ENCODE measurements around the gene CABCOCO1. TPM values are rescaled to one million over a fixed set of nuclear protein-coding genes. Genes with fewer than 3 reads are reported as not detected.

The CABCOCO1 gene
- total RNA-seq, 1 donor from 2014 or later, result not detected

GRCh38 chr10:61760943-61761824 lies 98.5 kb downstream of the CABCOCO1 start:
- DNase-seq (ENCODE audit: low spot score), result no peak

GRCh38 chr10:61761825-61762217 lies 99.1 kb downstream of the CABCOCO1 start:
- Histone ChIP-seq H2AFZ (replicated peaks) (no peak overlapping the region), H3F3A (ENCODE audit: low read depth) (no peaks in the 10 kb centered on the region), H3K36me3 (no peaks in the 10 kb centered on the region), H3K27ac (no peak overlapping the region), H3K4me1 (no peaks in the 10 kb centered on the region), H3K4me2 (no peak overlapping the region), H3K79me2 (ENCODE audit: low read depth) (no peaks in the 10 kb centered on the region), H3K4me3 (no peak overlapping the region), H3K9ac (no peak overlapping the region), H3K9me3 (ENCODE audit: low read depth) (no peaks in the 10 kb centered on the region), H3K27me3 (no peaks in the 10 kb centered on the region), H4K20me1 (ENCODE audit: low read depth) (no peaks in the 10 kb centered on the region)
- no peak overlapping the region for H3K27ac Mint-ChIP-seq
- H3K36me3 Mint-ChIP-seq, result no peaks in the 10 kb centered on the region
- no peaks in the 10 kb centered on the region for H3K27me3 Mint-ChIP-seq (ENCODE audit: insufficient read depth, low read depth)
- DNase-seq (ENCODE audit: low spot score), result no peak
- H3K4me1 Mint-ChIP-seq, result no peaks in the 10 kb centered on the region
- H3K4me3 Mint-ChIP-seq, result no peak overlapping the region
- TF ChIP-seq EZH2 (IDR thresholded peaks at IDR 0.05) (no peak), CTCF (IDR thresholded peaks at IDR 0.05) (no peak), EZH2phosphoT487 (IDR thresholded peaks at IDR 0.05) (no peak)
- no peaks in the 10 kb centered on the region for H3K9me3 Mint-ChIP-seq

More at GRCh38 chr10:61760943-61761824, 98.5 kb downstream of the CABCOCO1 start:
- no peaks in the 10 kb centered on the region for H3K36me3 ChIP-seq
- Mint-ChIP-seq H3K4me3 (no peak overlapping the region), H3K36me3 (no peaks in the 10 kb centered on the region), H3K27ac (no peak overlapping the region), H3K27me3 (ENCODE audit: insufficient read depth, low read depth) (no peaks in the 10 kb centered on the region), H3K4me1 (no peaks in the 10 kb centered on the region), H3K9me3 (no peaks in the 10 kb centered on the region)
- H3F3A ChIP-seq (ENCODE audit: low read depth), result no peaks in the 10 kb centered on the region
- H3K4me3 ChIP-seq, result no peak overlapping the region
- no peak overlapping the region for H3K9ac ChIP-seq
- H4K20me1 ChIP-seq (ENCODE audit: low read depth), result no peaks in the 10 kb centered on the region
- no peak for TF ChIP-seq EZH2phosphoT487 (IDR thresholded peaks at IDR 0.05)
- no peak for TF ChIP-seq CTCF (IDR thresholded peaks at IDR 0.05)
- TF ChIP-seq EZH2 (IDR thresholded peaks at IDR 0.05), result no peak
- H3K4me2 ChIP-seq, result no peak overlapping the region
- H2AFZ ChIP-seq (replicated peaks), result no peak overlapping the region
- no peaks in the 10 kb centered on the region for H3K4me1 ChIP-seq
- no peak overlapping the region for H3K27ac ChIP-seq
- H3K9me3 ChIP-seq (ENCODE audit: low read depth), result no peaks in the 10 kb centered on the region
- H3K27me3 ChIP-seq, result no peaks in the 10 kb centered on the region
- H3K79me2 ChIP-seq (ENCODE audit: low read depth), result no peaks in the 10 kb centered on the region

- Histone ChIP-seq H3K79me2 (ENCODE audit: low read depth) (no peaks in the 10 kb centered on the region), H3K9ac (no peak overlapping the region), H3K36me3 (no peaks in the 10 kb centered on the region), H3F3A (ENCODE audit: low read depth) (no peaks in the 10 kb centered on the region), H3K9me3 (ENCODE audit: low read depth) (no peaks in the 10 kb centered on the region), H3K4me2 (no peak overlapping the region), H3K27ac (no peak overlapping the region), H3K27me3 (no peaks in the 10 kb centered on the region), H2AFZ (replicated peaks) (no peak overlapping the region), H3K4me1 (no peaks in the 10 kb centered on the region), H3K4me3 (no peak overlapping the region), H4K20me1 (ENCODE audit: low read depth) (no peaks in the 10 kb centered on the region)
- no peaks in the 10 kb centered on the region for H3K36me3 Mint-ChIP-seq
- no peak overlapping the region for H3K4me3 Mint-ChIP-seq
- DNase-seq (ENCODE audit: low spot score), result no peak
- no peaks in the 10 kb centered on the region for H3K4me1 Mint-ChIP-seq
- no peaks in the 10 kb centered on the region for H3K9me3 Mint-ChIP-seq
- no peak overlapping the region for H3K27ac Mint-ChIP-seq
- no peaks in the 10 kb centered on the region for H3K27me3 Mint-ChIP-seq (ENCODE audit: insufficient read depth, low read depth)
- TF ChIP-seq EZH2 (IDR thresholded peaks at IDR 0.05), result no peak
- TF ChIP-seq EZH2phosphoT487 (IDR thresholded peaks at IDR 0.05), result no peak
These were observed 101.0 kb downstream of the CABCOCO1 start for GRCh38 chr10:61763778-61764177.

- no peaks in the 10 kb centered on the region for H4K20me1 ChIP-seq (ENCODE audit: low read depth)
- Mint-ChIP-seq H3K36me3 (no peaks in the 10 kb centered on the region), H3K4me1 (no peaks in the 10 kb centered on the region), H3K27me3 (ENCODE audit: insufficient read depth, low read depth) (no peaks in the 10 kb centered on the region), H3K4me3 (no peak overlapping the region), H3K9me3 (no peaks in the 10 kb centered on the region), H3K27ac (no peak overlapping the region)
- H2AFZ ChIP-seq (replicated peaks), result no peak overlapping the region
- no peaks in the 10 kb centered on the region for H3K27me3 ChIP-seq
- no peak overlapping the region for H3K4me2 ChIP-seq
- H3K36me3 ChIP-seq, result no peaks in the 10 kb centered on the region
- no peaks in the 10 kb centered on the region for H3K9me3 ChIP-seq (ENCODE audit: low read depth)
- no peak for DNase-seq (ENCODE audit: low spot score)
- H3K79me2 ChIP-seq (ENCODE audit: low read depth), result no peaks in the 10 kb centered on the region
- H3K4me1 ChIP-seq, result no peaks in the 10 kb centered on the region
- H3F3A ChIP-seq (ENCODE audit: low read depth), result no peaks in the 10 kb centered on the region
- H3K9ac ChIP-seq, result no peak overlapping the region
- no peak overlapping the region for H3K27ac ChIP-seq
- TF ChIP-seq EZH2 (IDR thresholded peaks at IDR 0.05) (no peak), EZH2phosphoT487 (IDR thresholded peaks at IDR 0.05) (no peak), CTCF (IDR thresholded peaks at IDR 0.05) (no peak)
- no peak overlapping the region for H3K4me3 ChIP-seq
These were observed 101.8 kb downstream of the CABCOCO1 start for GRCh38 chr10:61764486-61764885.

Measured in neural progenitor cell (in vitro differentiated cells).